Lung (tissue), 12 donors: ENCODE measurements around the gene ENO4. TPM values are rescaled to one million over a fixed set of nuclear protein-coding genes. Genes with fewer than 3 reads are reported as not detected.
A peak's percentile ranks its signal among the peaks of the same experiment; 100 is the strongest.

Experiments used
- ATAC-seq: fragments of 200-7000 bp; cut with Tn5 transposase; one replicate; pipeline ENCODE4 v1.9.1; 2020; ENCODE audit warnings: moderate number of reproducible peaks; ENCODE audit not compliant: insufficient read depth, low FRiP score
- DNase-seq, 3 donors: peaks; one replicate each; pipeline ENCODE4 v3.0.0-alpha.2; 2013 to 2017
- H3K27ac ChIP-seq, 2 donors: one replicate each; pipeline ENCODE4 v1.5.1; 2013; ENCODE audit warnings: mild to moderate bottlenecking in 2 of 2, moderate library complexity in 2 of 2, control low read depth in 1 of 2, inconsistent platforms in 1 of 2, low read depth in 1 of 2, low read length in 1 of 2
- H3K27me3 ChIP-seq, 3 donors: one replicate each; pipeline ENCODE4 v1.5.1; 2013; ENCODE audit warnings: low read length in 2 of 3; ENCODE audit not compliant: control insufficient read depth in 3 of 3, insufficient read depth in 3 of 3
- H3K36me3 ChIP-seq, 4 donors: one replicate each; pipeline ENCODE4 v1.5.1; 2013; ENCODE audit warnings: low read length in 4 of 4, mild to moderate bottlenecking in 1 of 4, moderate library complexity in 1 of 4; ENCODE audit not compliant: control insufficient read depth in 4 of 4, insufficient read depth in 4 of 4
- H3K4me1 ChIP-seq, 5 donors: one replicate each; pipeline ENCODE4 v1.5.1; 2013; ENCODE audit warnings: low read length in 5 of 5, mild to moderate bottlenecking in 2 of 5, moderate library complexity in 1 of 5; ENCODE audit not compliant: control insufficient read depth in 5 of 5, insufficient read depth in 5 of 5
- H3K4me3 ChIP-seq: one replicate; pipeline ENCODE4 v1.5.1; 2013; ENCODE audit warnings: mild to moderate bottlenecking, control low read depth, moderate library complexity
- H3K9ac ChIP-seq, 2 donors: one replicate each; pipeline ENCODE4 v1.5.1; 2013; ENCODE audit warnings: low read length in 2 of 2, control low read depth in 1 of 2; ENCODE audit not compliant: insufficient read depth in 1 of 2
- H3K9me3 ChIP-seq, 4 donors: one replicate each; pipeline ENCODE4 v1.5.1; 2013; ENCODE audit warnings: low read length in 3 of 4, mild to moderate bottlenecking in 1 of 4, moderate library complexity in 1 of 4; ENCODE audit not compliant: control insufficient read depth in 4 of 4, insufficient read depth in 3 of 4
- CTCF ChIP-seq: IDR thresholded peaks from 2 replicates; pipeline ENCODE4 v1.5.1; 2012; ENCODE audit warnings: mild to moderate bottlenecking; ENCODE audit errors: control extremely low read depth, extremely low read depth
- WGBS, 2 donors: extraction: QIAGEN DNeasy Blood & Tissue Kit; methylation state at CpG; one replicate each; pipeline ENCODE4 v1.1.7; 2013; 5-methylcytosine and 5-hydroxymethylcytosine counted together
- polyA plus RNA-seq, 2 donors: library from polyadenylated mRNA; stranded (reverse); fragments of 200-250 nt; gene quantifications; one replicate each; pipeline ENCODE4 v1.2.1, GENCODE V29; 2013
- total RNA-seq, 2 donors: library from RNA; depleted of rRNA in 1 of 2; stranded (reverse); fragments of >200 nt in 1 of 2; gene quantifications; one replicate each; pipeline ENCODE4 v1.2.1, GENCODE V29; 2014 to 2021
- donor health status: control.
- donor health status: control.
- donor health status: Bipolar disorder and iron deficiency.
- donor health status: healthy.
- donor health status: DM: yes; HTN: yes; CAD: no.

The ENO4 gene
- total and polyA plus RNA-seq, 4 donors: 0.69 to 4.3 (median 2.0) TPM

GRCh38 chr10:116833986-116834985 is 15.0 kb upstream of the ENO4 start:
- Histone ChIP-seq H3K36me3 (no peaks in the 10 kb centered on the region), H3K4me1 (peaks cover 0 to 2% (median 0%) of the 10 kb centered on the region in 5 donors), H3K27me3 (peaks cover 0 to 16% (median 0%) of the 10 kb centered on the region in 3 donors), H3K4me3 (no peak overlapping the region), H3K27ac (no peak overlapping the region), H3K9me3 (peaks cover 0 to 1% (median 0%) of the 10 kb centered on the region in 4 donors), H3K9ac (no peak overlapping the region)
- ATAC-seq: no peak
- TF ChIP-seq CTCF: no peak
- WGBS, 2 donors: 69 to 71% methylated on average over 17 of the region's 17 CpGs
- peak in 2 of 3 donors; percentile 23 to 71 for DNase-seq

DNA sequence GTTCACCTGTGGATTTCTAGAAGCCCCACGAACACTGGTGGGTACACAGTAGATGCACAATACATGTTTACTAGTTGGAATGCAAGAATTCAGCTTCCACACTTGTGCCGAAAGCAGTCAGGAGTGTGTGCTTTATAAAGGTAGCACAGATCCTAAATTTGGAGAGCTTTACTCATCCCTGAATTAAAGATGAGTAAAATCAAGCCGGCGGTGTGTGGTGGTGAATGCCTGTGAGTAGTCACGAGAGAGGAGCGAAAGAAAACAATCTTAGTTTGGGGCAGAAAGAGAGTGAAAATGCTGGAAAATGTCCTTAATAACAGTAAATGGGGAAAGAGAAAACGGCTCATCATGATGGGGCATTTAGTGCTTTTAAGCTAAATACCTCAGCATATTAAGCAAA is 13.6 kb upstream of the ENO4 start:
- no peak overlapping the region for H3K27ac ChIP-seq
- TF ChIP-seq CTCF: no peak
- peaks cover 0 to 16% (median under 1%) of the 10 kb centered on the region in 3 donors for H3K27me3 ChIP-seq
- WGBS, 2 donors: 73 to 83% methylated on average over 7 of the region's 7 CpGs
- peaks cover 0 to 2% (median 0%) of the 10 kb centered on the region in 5 donors for H3K4me1 ChIP-seq
- H3K4me3 ChIP-seq: no peak overlapping the region
- H3K9ac ChIP-seq: no peak overlapping the region
- ATAC-seq: no peak
- no peak for DNase-seq
- no peaks in the 10 kb centered on the region for H3K36me3 ChIP-seq
- peaks cover 0 to 1% (median 0%) of the 10 kb centered on the region in 4 donors for H3K9me3 ChIP-seq

- Histone ChIP-seq H3K9ac (no peak overlapping the region), H3K4me1 (peaks cover 0 to 2% (median 0%) of the 10 kb centered on the region in 5 donors), H3K9me3 (peaks cover 0 to 1% (median 0%) of the 10 kb centered on the region in 4 donors), H3K36me3 (no peaks in the 10 kb centered on the region), H3K27me3 (peaks cover 0 to 16% (median 5%) of the 10 kb centered on the region in 3 donors), H3K4me3 (no peak overlapping the region), H3K27ac (no peak overlapping the region)
- ATAC-seq: no peak
- DNase-seq: no peak
- 59 to 68% methylated on average over 4 of the region's 4 CpGs for WGBS, 2 donors
- no peak for TF ChIP-seq CTCF
Observed at GRCh38 chr10:116836083-116836482, 13.2 kb upstream of the ENO4 start.
